ENCODE results near the gene TTLL8. TPM values are rescaled to one million over a fixed set of nuclear protein-coding genes. Genes with fewer than 3 reads are reported as not detected.

TTLL8 gene
- total RNA-seq, 1 donor from 2014 or later: not detected

DNA sequence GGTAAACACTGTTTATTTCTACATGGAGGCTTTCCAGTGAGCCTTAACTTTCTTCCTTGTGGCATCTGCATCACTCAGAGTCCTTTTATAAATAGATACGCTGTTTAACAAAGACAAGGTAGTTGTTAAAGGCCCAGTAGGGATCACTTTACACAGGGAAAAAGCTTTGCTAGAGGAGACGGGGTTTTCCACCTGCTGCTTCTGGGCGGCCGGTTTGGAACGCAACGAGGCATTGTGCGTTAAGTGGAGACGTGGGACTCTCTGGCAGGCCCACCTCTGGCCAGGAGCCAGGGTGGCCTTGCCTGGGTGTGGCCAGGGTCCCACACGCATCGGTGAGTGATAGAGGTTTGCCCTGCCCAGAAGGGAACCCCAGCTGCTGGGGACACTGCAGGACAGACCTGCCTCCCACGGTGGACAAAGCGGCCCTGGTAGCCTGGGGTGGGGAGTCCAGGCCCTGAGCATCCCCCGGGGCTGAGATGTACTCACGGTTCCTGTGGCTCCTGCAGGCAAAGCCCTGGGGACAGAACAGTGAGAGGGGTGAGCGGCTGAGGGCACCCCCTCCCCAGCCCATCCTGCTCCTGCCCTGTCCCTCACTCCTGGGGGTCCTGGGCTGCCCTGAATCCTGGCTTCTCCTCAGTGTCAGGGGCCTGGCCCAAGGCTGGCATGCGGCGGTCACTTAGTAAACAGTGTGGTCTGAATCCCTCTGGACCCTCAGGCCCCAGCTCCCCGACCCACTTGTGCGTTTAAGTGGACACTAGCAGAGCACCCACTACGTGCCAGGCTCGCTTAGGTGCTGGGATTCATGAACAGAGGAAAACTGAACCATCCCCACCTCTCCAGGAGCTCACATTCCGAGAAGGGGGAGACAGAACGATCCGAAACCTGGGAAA, 49.7 kb downstream of the TTLL8 start:
- TF ChIP-seq CTCF (IDR thresholded peaks at IDR 0.05; ENCODE audit: borderline replicate concordance): no peak
- H3K4me1 ChIP-seq: no peaks in the 10 kb centered on the region
- H3K27ac ChIP-seq (replicated peaks): no peak overlapping the region
- H3K36me3 ChIP-seq: no peaks in the 10 kb centered on the region
- H3K9me3 ChIP-seq (replicated peaks): no peaks in the 10 kb centered on the region
- intact Hi-C loops (cut with micrococcal nuclease): no loop called here
- H3K4me3 ChIP-seq: no peak overlapping the region
- peaks cover 63% of the 10 kb centered on the region for H3K27me3 ChIP-seq (ENCODE audit: low read depth)
- peak; percentile 8 for DNase-seq

DNA sequence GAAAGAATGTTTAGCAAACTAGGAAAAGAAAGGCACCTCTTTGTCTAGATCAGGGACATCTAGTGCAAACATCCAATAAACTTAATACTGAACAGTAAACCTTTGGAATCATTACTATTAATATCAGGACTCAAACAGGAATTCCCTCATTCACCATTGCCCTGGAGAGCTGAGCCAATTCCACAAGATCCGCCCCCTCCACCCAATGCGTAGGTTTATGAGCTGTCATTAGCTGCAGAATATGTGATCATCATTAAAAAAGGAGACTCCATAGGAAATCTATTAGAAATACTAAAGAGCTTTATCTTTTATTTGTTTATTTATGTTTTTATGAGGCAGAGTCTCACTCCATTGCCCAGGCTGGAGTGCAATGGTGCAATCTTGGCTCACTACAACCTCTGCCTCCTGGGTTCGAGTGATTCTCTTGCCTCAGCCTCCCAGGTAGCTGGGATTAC, 51.0 kb downstream of the TTLL8 start:
- no peaks in the 10 kb centered on the region for H3K9me3 ChIP-seq (replicated peaks)
- intact Hi-C loops (cut with micrococcal nuclease): no loop called here

GRCh38 chr22:50004918-50005317, 53.2 kb downstream of the TTLL8 start:
- Histone ChIP-seq H3K27me3 (ENCODE audit: low read depth) (peaks cover 52% of the 10 kb centered on the region), H3K4me1 (no peaks in the 10 kb centered on the region), H3K9me3 (replicated peaks) (no peaks in the 10 kb centered on the region), H3K4me3 (no peak overlapping the region), H3K27ac (replicated peaks) (no peak overlapping the region), H3K36me3 (no peaks in the 10 kb centered on the region)
- intact Hi-C loops (cut with micrococcal nuclease): no loop called here
- no peak for TF ChIP-seq CTCF (IDR thresholded peaks at IDR 0.05; ENCODE audit: borderline replicate concordance)
- no peak for DNase-seq

More for the DNA sequence above, 51.0 kb downstream of the TTLL8 start:
- Histone ChIP-seq H3K27me3 (ENCODE audit: low read depth) (peaks cover 60% of the 10 kb centered on the region), H3K27ac (replicated peaks) (no peak overlapping the region), H3K4me3 (no peak overlapping the region), H3K36me3 (no peaks in the 10 kb centered on the region), H3K4me1 (no peaks in the 10 kb centered on the region)
- no peak for DNase-seq
- TF ChIP-seq CTCF (IDR thresholded peaks at IDR 0.05; ENCODE audit: borderline replicate concordance): no peak

- Histone ChIP-seq H3K27me3 (ENCODE audit: low read depth) (peaks cover 45% of the 10 kb centered on the region), H3K9me3 (replicated peaks) (no peaks in the 10 kb centered on the region), H3K4me1 (peaks cover 4% of the 10 kb centered on the region), H3K27ac (replicated peaks) (no peak overlapping the region), H3K4me3 (no peak overlapping the region), H3K36me3 (no peaks in the 10 kb centered on the region)
- DNase-seq: no peak
- intact Hi-C loops (cut with micrococcal nuclease): no loop called here
- TF ChIP-seq CTCF (IDR thresholded peaks at IDR 0.05; ENCODE audit: borderline replicate concordance): no peak
Observed at GRCh38 chr22:50002791-50003190, 55.3 kb downstream of the TTLL8 start.

GRCh38 chr22:50001388-50002231, 56.5 kb downstream of the TTLL8 start:
- Histone ChIP-seq H3K27me3 (ENCODE audit: low read depth) (peaks cover 45% of the 10 kb centered on the region), H3K9me3 (replicated peaks) (no peaks in the 10 kb centered on the region), H3K27ac (replicated peaks) (no peak overlapping the region), H3K4me1 (peaks cover 4% of the 10 kb centered on the region), H3K4me3 (no peak overlapping the region), H3K36me3 (no peaks in the 10 kb centered on the region)
- intact Hi-C loops (cut with micrococcal nuclease): no loop called here
- no peak for TF ChIP-seq CTCF (IDR thresholded peaks at IDR 0.05; ENCODE audit: borderline replicate concordance)
- DNase-seq: no peak

All from left ventricle myocardium inferior (tissue), 1 donor.